ENCODE measurements around the gene RSPRY1.

- TF ChIP-seq CTCF (IDR thresholded peaks at IDR 0.05) (no peak), POLR2A (IDR thresholded peaks at IDR 0.05) (no peak)
Measured at GRCh38 chr16:57178196-57178595, 7.9 kb upstream of the RSPRY1 start.

All from ovary (tissue), 3 donors.